GM23338 (cell line): ENCODE measurements around the gene PLA2G1B.

ENCODE experiments used
- CREB1 ChIP-seq: fragments of 250-450 bp; sonication (Bioruptor Pico); IDR thresholded peaks from 2 replicates; pipeline ENCODE4 v1.5.0; 2020; ENCODE audit warnings: low read depth, mild to moderate bottlenecking, moderate library complexity
- CTCF ChIP-seq, 2 experiments: fragments of 200-600 bp in 1 of 2; sonication (generic) in 1 of 2; conservative IDR thresholded peaks; 2 replicates each; pipeline versions ENCODE4 v1.5.1 to v1.6.1; 2016 to 2017; ENCODE audit warnings: antibody characterized with exemption in 2 of 2, low read depth in 2 of 2, mild to moderate bottlenecking in 2 of 2, moderate library complexity in 1 of 2
- EZH2 ChIP-seq: fragments of 200-600 bp; sonication (generic); IDR thresholded peaks from one replicate; pipeline ENCODE4 v1.8.0; 2017; ENCODE audit warnings: antibody characterized with exemption, mild to moderate bottlenecking, low read depth; ENCODE audit not compliant: unreplicated experiment
- EZH2phosphoT487 ChIP-seq: fragments of 200-600 bp; sonication (generic); IDR thresholded peaks from one replicate; pipeline ENCODE4 v1.8.1; 2018; ENCODE audit warnings: antibody characterized with exemption; ENCODE audit not compliant: unreplicated experiment
- NANOG ChIP-seq: IDR thresholded peaks from 2 replicates; pipeline ENCODE4 v1.6.1; 2016; ENCODE audit warnings: antibody characterized with exemption, borderline replicate concordance
- POLR2AphosphoS5 ChIP-seq: IDR thresholded peaks from 2 replicates; pipeline ENCODE4 v1.6.1; 2016; ENCODE audit warnings: antibody characterized with exemption, low read depth
- REST ChIP-seq: IDR thresholded peaks from one replicate; pipeline ENCODE4 v1.6.1; 2018; ENCODE audit warnings: antibody characterized with exemption; ENCODE audit not compliant: unreplicated experiment

- peak; percentile 78 to 94 for TF ChIP-seq CTCF (conservative IDR thresholded peaks at IDR 0.05; ENCODE audit: low read depth in 2 of 2)
- TF ChIP-seq POLR2AphosphoS5 = peak; percentile 59
- peak; percentile 54; the same call in 1 of the 2 replicates for TF ChIP-seq CREB1 (CRISPR knock-in tag)
- no peak for TF ChIP-seq EZH2phosphoT487
- TF ChIP-seq EZH2 = no peak
- TF ChIP-seq NANOG = no peak
- TF ChIP-seq REST = no peak
Observed at GRCh38 chr12:120301962-120302815, 25.4 kb downstream of the PLA2G1B start, which contains the start of gene SIRT4.
